Endothelial cell of umbilical vein (primary cell): ENCODE measurements around the gene NAV2. TPM values are rescaled to one million over a fixed set of nuclear protein-coding genes. Genes with fewer than 3 reads are reported as not detected.

Source experiments
- BruUV-seq: library from RNA; stranded (reverse); fragments of 400-500 nt; replicated peaks from 2 replicates; lab custom pipeline; 2021; lab: Mats Ljungman, UMichigan
- CTCF ChIA-PET: fragments of 300-600, 350-600 bp; sonication (Branson Sonifier 250); formaldehyde crosslinking; loops from one replicate; lab custom pipeline; 2021; ENCODE audit warnings: antibody characterized with exemption, inconsistent platforms; lab: Charles Lee
- POLR2A ChIA-PET: fragments of 300-600, 350-600 bp; sonication (Branson Sonifier 250); formaldehyde crosslinking; loops from one replicate; lab custom pipeline; 2021; ENCODE audit warnings: antibody characterized with exemption, inconsistent platforms; lab: Charles Lee
- DNase-seq: peaks from one replicate; pipeline ENCODE4 v3.0.0-alpha.2; 2011; ENCODE audit warnings: low read depth, low spot score
- FAIRE-seq: peaks from 2 replicates; lab custom pipeline; 2011; peaks lifted over from hg19 to GRCh38; lab: Jason Lieb, UNC
- H2AFZ ChIP-seq: 2 replicates; pipeline ENCODE4 v1.6.0; 2012; ENCODE audit warnings: low read depth, low read length, control low read depth, inconsistent platforms
- H3K27ac ChIP-seq: 2 replicates; pipeline ENCODE4 v1.5.1; 2011; ENCODE audit warnings: low read depth, mild to moderate bottlenecking, control low read depth, low read length, moderate library complexity; ENCODE audit not compliant: insufficient read depth
- H3K27me3 ChIP-seq, 2 experiments: 2 replicates each; pipeline versions ENCODE4 v1.6.0 to v1.6.1; 2011; ENCODE audit warnings: low read length in 2 of 2, mixed read lengths in 1 of 2; ENCODE audit not compliant: control insufficient read depth in 2 of 2, insufficient read depth in 2 of 2
- H3K36me3 ChIP-seq, 2 experiments: 2 replicates in 1 of 2; 3 replicates in 1 of 2; pipeline ENCODE4 v1.5.1; 2011; ENCODE audit warnings: low read length in 2 of 2, mild to moderate bottlenecking in 1 of 2, moderate library complexity in 1 of 2; ENCODE audit not compliant: control insufficient read depth in 2 of 2, insufficient read depth in 2 of 2; ENCODE audit errors: extremely low read depth in 1 of 2
- H3K4me1 ChIP-seq: 3 replicates; pipeline ENCODE4 v1.5.1; 2011; ENCODE audit warnings: mild to moderate bottlenecking, low read length; ENCODE audit not compliant: control insufficient read depth, insufficient read depth; ENCODE audit errors: extremely low read depth
- H3K4me2 ChIP-seq: 2 replicates; pipeline ENCODE4 v1.6.1; 2011; ENCODE audit warnings: low read length, control low read depth, mixed read lengths; ENCODE audit not compliant: insufficient read depth
- H3K4me3 ChIP-seq, 3 experiments: fragments of 200-600 bp in 1 of 3; sonication (generic), shearing (Covaris generic) in 1 of 3; replicated peaks in 1 of 3; 2 replicates each; pipeline ENCODE4 v1.5.1; 2011 to 2016; ENCODE audit warnings: control low read depth in 3 of 3, low read length in 3 of 3, mild to moderate bottlenecking in 2 of 3, inconsistent platforms in 1 of 3, low read depth in 1 of 3, moderate library complexity in 1 of 3; ENCODE audit not compliant: insufficient read depth in 1 of 3
- H3K79me2 ChIP-seq: 2 replicates; pipeline ENCODE4 v1.6.0; 2012; ENCODE audit warnings: low read length, inconsistent platforms; ENCODE audit not compliant: control insufficient read depth, insufficient read depth
- H3K9ac ChIP-seq: replicated peaks from 2 replicates; pipeline ENCODE3; 2011; ENCODE audit warnings: low read length, control low read depth; ENCODE audit not compliant: insufficient read depth; ENCODE audit errors: extremely low read depth
- H3K9me1 ChIP-seq: replicated peaks from 3 replicates; pipeline ENCODE4 v1.6.0; 2011; ENCODE audit warnings: mild to moderate bottlenecking, low read length; ENCODE audit not compliant: control insufficient read depth, insufficient read depth; ENCODE audit errors: extremely low read depth
- H3K9me3 ChIP-seq: replicated peaks from 2 replicates; pipeline ENCODE4 v1.5.1; 2012; ENCODE audit warnings: low read length, inconsistent platforms; ENCODE audit not compliant: control insufficient read depth, insufficient read depth
- H4K20me1 ChIP-seq: replicated peaks from 2 replicates; pipeline ENCODE3; 2011; ENCODE audit warnings: mild to moderate bottlenecking, low read length; ENCODE audit not compliant: control insufficient read depth, insufficient read depth; ENCODE audit errors: extremely low read depth
- EZH2 ChIP-seq: IDR thresholded peaks from 2 replicates; pipeline ENCODE4 v1.6.1; 2012; ENCODE audit warnings: borderline replicate concordance, low read depth, mild to moderate bottlenecking, moderate library complexity, low read length, inconsistent platforms; ENCODE audit not compliant: severe bottlenecking
- FOS ChIP-seq: IDR thresholded peaks from 2 replicates; pipeline ENCODE4 v1.6.1; 2011; ENCODE audit warnings: mild to moderate bottlenecking, low read length, moderate library complexity, borderline replicate concordance; ENCODE audit not compliant: insufficient read depth
- GATA2 ChIP-seq: IDR thresholded peaks from 2 replicates; pipeline ENCODE4 v1.7.0; 2011; ENCODE audit warnings: low read depth, mild to moderate bottlenecking, moderate library complexity, mixed read lengths, low read length; ENCODE audit not compliant: insufficient read length, insufficient read depth
- JUN ChIP-seq: IDR thresholded peaks from 2 replicates; pipeline ENCODE4 v1.6.1; 2011; ENCODE audit warnings: borderline replicate concordance, low read depth; ENCODE audit not compliant: insufficient read length, insufficient read depth
- MYC ChIP-seq: IDR thresholded peaks from one replicate; pipeline ENCODE4 v1.6.1; 2011; ENCODE audit warnings: mild to moderate bottlenecking, low read depth, low read length
- POLR2A ChIP-seq: IDR thresholded peaks from 2 replicates; pipeline ENCODE4 v1.6.1; 2012; ENCODE audit warnings: low read depth, mild to moderate bottlenecking, control low read depth, low read length
- POLR2AphosphoS5 ChIP-seq: IDR thresholded peaks from 2 replicates; pipeline ENCODE4 v1.6.1; 2012; ENCODE audit warnings: low read depth, mild to moderate bottlenecking, control low read depth, low read length, moderate library complexity; ENCODE audit not compliant: insufficient read depth
- dilution Hi-C: fragments of 300-500 bp; cut with MboI; formaldehyde crosslinking; loops from one replicate; pipeline ENCODE4 v1.15.0; 2019; ENCODE audit warnings: low sequenced_read_pairs; ENCODE audit not compliant: extremely low pct_ligation_motif_present
- intact Hi-C: fragments of 100-400 bp; cut with micrococcal nuclease; formaldehyde crosslinking; loops from one replicate; pipeline ENCODE4 v1.10.0; 2022
- polyA plus RNA-seq, 4 experiments: library from polyadenylated mRNA; depleted of rRNA in 3 of 4; stranded (reverse) in 3 of 4; unstranded in 1 of 4; fragments of >200 nt; gene quantifications; 2 replicates each; pipeline versions ENCODE4 v1.2.1 to v1.2.3, GENCODE V29; 2011 to 2012; ENCODE audit warnings: missing spikeins in 1 of 4
- total RNA-seq: library from RNA; stranded (reverse); gene quantifications from 2 replicates; pipeline ENCODE4 v1.2.3, GENCODE V29; 2021
- TF ChIP-seq, protein P1 (sequence below): IDR thresholded peaks from 2 replicates; pipeline ENCODE4 v1.6.1; 2011; ENCODE audit not compliant: insufficient read depth, insufficient read length
- TF ChIP-seq, protein P2 (sequence below), 2 donors: IDR thresholded peaks; 1 replicate in 1 of 2; 2 replicates in 1 of 2; pipeline ENCODE4 v1.5.1; 2011; ENCODE audit warnings: low read length in 2 of 2, mild to moderate bottlenecking in 2 of 2, moderate library complexity in 2 of 2, control low read depth in 1 of 2, inconsistent platforms in 1 of 2, low read depth in 1 of 2; ENCODE audit not compliant: insufficient read depth in 1 of 2; ENCODE audit errors: extremely low read depth in 1 of 2

NAV2 gene
- total and polyA plus RNA-seq, 2 donors (not counting 3 experiments of a cell fraction or from before 2014, with no cell fraction given) = 10.9 to 68.0 TPM

DNA sequence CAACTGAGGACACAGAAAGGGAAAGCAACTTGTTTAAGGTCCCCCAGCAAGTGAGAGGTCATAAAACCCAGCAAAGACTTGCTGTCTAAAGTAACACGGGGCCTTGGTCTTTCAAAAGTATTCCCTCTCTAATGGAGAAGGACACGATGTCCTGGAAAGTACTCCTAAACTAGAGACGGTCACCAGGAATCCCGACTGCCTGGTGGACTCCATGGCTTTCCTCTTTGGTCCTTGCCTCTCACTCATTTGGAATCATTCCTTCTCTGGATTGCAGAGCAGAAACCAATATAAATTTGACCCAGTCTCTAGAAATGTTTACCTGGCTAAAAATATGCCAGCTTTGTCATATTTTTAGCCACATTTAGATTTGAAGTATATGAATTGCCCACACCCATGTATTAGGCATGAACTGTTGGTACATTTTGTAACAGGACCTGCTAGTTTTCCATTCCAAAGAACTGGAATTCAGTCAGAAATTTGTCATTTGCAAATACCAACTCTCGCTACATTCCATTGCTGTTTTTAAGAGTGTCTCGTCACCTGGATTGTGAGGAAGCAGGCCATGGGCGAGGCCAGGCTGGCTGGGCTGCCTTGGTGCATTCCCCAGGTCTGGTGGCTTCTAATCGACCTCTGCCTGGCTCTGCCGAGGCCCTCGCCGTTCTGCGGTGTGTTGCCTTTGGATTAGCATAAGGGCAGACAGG is 12.9 kb downstream of the NAV2 start:
- H3K4me2 ChIP-seq = no peak overlapping the region
- H3K9me1 ChIP-seq = no peaks in the 10 kb centered on the region
- intact Hi-C loops (no loop called here), dilution Hi-C loops (loop anchor here (10.0 kb wide), 1 partner anchor 161 kb away; no protein-coding TSS in a partner anchor)
- H3K9me3 ChIP-seq = no peaks in the 10 kb centered on the region
- no peaks in the 10 kb centered on the region for H3K27me3 ChIP-seq
- H3K79me2 ChIP-seq = peaks cover 96% of the 10 kb centered on the region
- no TSS peak for BruUV-seq
- no peak for DNase-seq
- no peak for TF ChIP-seq EZH2
- no peak for TF ChIP-seq JUN
- no peak for TF ChIP-seq GATA2
- TF ChIP-seq, protein P1, sequence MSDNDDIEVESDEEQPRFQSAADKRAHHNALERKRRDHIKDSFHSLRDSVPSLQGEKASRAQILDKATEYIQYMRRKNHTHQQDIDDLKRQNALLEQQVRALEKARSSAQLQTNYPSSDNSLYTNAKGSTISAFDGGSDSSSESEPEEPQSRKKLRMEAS = no peak
- TF ChIP-seq POLR2AphosphoS5 = no peak
- TF ChIP-seq, protein P2, sequence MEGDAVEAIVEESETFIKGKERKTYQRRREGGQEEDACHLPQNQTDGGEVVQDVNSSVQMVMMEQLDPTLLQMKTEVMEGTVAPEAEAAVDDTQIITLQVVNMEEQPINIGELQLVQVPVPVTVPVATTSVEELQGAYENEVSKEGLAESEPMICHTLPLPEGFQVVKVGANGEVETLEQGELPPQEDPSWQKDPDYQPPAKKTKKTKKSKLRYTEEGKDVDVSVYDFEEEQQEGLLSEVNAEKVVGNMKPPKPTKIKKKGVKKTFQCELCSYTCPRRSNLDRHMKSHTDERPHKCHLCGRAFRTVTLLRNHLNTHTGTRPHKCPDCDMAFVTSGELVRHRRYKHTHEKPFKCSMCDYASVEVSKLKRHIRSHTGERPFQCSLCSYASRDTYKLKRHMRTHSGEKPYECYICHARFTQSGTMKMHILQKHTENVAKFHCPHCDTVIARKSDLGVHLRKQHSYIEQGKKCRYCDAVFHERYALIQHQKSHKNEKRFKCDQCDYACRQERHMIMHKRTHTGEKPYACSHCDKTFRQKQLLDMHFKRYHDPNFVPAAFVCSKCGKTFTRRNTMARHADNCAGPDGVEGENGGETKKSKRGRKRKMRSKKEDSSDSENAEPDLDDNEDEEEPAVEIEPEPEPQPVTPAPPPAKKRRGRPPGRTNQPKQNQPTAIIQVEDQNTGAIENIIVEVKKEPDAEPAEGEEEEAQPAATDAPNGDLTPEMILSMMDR (IDR thresholded peaks at IDR 0.05; ENCODE audit: extremely low read depth in 1 of 2, insufficient read depth in 1 of 2, low read depth in 1 of 2, low read length in 2 of 2) = no peak
- no peak for TF ChIP-seq POLR2A
- no peak for TF ChIP-seq MYC
- no peak for TF ChIP-seq FOS
- CTCF ChIA-PET = no interaction called here
- no peak overlapping the region for H3K27ac ChIP-seq
- H4K20me1 ChIP-seq = no peaks in the 10 kb centered on the region
- peaks cover 25% of the 10 kb centered on the region for H3K4me1 ChIP-seq
- no peak overlapping the region for H3K4me3 ChIP-seq
- H3K9ac ChIP-seq = no peak overlapping the region
- POLR2A ChIA-PET = no interaction called here
- no peaks in the 10 kb centered on the region for H3K36me3 ChIP-seq
- no peak overlapping the region for H2AFZ ChIP-seq
- no peak for FAIRE-seq
